ENCODE results near the gene DGCR2.
"Not testable (repeated sequence)": the region's sequence is repeated elsewhere in the genome, so short reads cannot be mapped to it uniquely, and the experiment has no call there.

GRCh38 chr22:19027371-19028059 lies 94.7 kb downstream of the DGCR2 start:
- not testable (repeated sequence) for TF ChIP-seq CTCF (IDR thresholded peaks at IDR 0.05; ENCODE audit: insufficient read depth, low read length, poor library complexity, severe bottlenecking); EZH2phosphoT487 (conservative IDR thresholded peaks at IDR 0.05; ENCODE audit: low read length)
